Breast epithelium (tissue), 3 donors: ENCODE results near the gene TRIM47.
"Not testable (repeated sequence)": the region's sequence is repeated elsewhere in the genome, so short reads cannot be mapped to it uniquely, and the experiment has no call there.

Source experiments
- POLR2A ChIP-seq: fragments of 450-650 bp; IDR thresholded peaks from one replicate; pipeline ENCODE4 v1.6.1; 2016; ENCODE audit warnings: antibody characterized with exemption, mild to moderate bottlenecking, moderate library complexity
- TF ChIP-seq, protein P1 (sequence below), 3 donors: fragments of 450-650 bp; IDR thresholded peaks; one replicate each; pipeline ENCODE4 v1.5.1; 2016 to 2017; ENCODE audit warnings: antibody characterized with exemption in 3 of 3, mild to moderate bottlenecking in 3 of 3, moderate library complexity in 3 of 3

DNA sequence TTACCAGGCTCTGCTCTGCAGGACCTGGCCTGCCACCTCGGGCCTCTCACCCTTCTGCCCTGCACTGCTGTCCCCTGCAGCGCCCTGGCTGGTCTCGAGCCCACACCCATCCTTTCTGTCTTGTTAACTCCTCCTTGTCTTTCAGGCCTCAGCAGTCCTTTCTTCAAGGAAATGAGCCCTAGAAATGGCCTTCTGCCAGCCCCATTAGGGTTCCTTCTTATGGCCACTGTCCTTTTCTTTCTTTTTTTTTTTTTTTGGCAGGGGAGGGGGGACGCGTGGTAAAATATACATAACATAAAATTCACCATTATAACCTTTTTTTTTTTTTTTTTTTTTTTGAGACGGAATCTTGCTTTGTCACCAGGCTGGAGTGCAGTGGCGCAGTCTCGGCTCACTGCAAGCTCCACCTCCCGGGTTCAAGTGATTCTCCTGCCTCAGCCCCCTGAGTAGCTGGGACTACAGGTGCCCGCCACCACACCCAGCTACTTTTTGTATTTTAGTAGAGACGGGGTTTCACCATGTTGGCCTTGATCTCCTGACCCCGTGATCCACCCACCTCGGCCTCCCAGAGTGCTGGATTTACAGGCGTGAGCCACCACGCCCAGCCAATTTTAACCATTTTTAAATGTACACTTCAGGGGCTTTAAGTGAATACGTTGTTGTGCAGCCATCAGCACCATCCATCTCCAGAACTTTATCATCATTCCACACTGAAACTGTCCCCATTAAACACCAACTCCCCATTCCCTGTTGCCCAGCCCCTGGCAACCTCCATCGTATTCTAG lies 12.8 kb downstream of the TRIM47 start:
- TF ChIP-seq, protein P1, sequence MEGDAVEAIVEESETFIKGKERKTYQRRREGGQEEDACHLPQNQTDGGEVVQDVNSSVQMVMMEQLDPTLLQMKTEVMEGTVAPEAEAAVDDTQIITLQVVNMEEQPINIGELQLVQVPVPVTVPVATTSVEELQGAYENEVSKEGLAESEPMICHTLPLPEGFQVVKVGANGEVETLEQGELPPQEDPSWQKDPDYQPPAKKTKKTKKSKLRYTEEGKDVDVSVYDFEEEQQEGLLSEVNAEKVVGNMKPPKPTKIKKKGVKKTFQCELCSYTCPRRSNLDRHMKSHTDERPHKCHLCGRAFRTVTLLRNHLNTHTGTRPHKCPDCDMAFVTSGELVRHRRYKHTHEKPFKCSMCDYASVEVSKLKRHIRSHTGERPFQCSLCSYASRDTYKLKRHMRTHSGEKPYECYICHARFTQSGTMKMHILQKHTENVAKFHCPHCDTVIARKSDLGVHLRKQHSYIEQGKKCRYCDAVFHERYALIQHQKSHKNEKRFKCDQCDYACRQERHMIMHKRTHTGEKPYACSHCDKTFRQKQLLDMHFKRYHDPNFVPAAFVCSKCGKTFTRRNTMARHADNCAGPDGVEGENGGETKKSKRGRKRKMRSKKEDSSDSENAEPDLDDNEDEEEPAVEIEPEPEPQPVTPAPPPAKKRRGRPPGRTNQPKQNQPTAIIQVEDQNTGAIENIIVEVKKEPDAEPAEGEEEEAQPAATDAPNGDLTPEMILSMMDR (IDR thresholded peaks at IDR 0.05), result not testable (repeated sequence)
- not testable (repeated sequence) for TF ChIP-seq POLR2A
